ENCODE measurements around the gene MINDY4B.
A peak's percentile ranks its signal among the peaks of the same experiment; 100 is the strongest.

Gene MINDY4B

DNA sequence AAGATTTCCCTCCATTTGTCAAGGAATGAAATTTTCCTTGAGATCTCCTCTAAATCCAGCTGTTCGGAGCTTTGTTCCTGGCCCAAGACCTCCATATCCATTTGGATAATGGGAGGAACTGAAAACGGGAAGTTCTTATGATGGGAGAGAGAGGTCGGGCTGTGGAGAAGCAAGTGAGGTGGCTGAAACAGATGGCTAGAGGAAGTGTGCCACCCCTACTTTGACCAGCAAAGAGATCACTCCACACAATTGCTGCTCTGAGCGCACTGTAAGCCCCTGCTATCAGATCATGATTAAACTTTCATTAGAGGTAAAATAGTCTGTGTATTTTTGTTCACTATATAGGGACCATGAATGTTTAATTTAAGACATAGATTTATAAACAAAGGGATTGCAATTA lies at the start of gene MINDY4B:
Gene MINDY4B, minus strand, starts transcription at position 101 of the 400 bp plus-strand sequence. Its CDS starts 0 bp downstream, at position 101.
- H3K4me3 ChIP-seq (replicated peaks; ENCODE audit: low read depth, low read length): no peak within 1 kb of the TSS
- TF ChIP-seq, protein P1, sequence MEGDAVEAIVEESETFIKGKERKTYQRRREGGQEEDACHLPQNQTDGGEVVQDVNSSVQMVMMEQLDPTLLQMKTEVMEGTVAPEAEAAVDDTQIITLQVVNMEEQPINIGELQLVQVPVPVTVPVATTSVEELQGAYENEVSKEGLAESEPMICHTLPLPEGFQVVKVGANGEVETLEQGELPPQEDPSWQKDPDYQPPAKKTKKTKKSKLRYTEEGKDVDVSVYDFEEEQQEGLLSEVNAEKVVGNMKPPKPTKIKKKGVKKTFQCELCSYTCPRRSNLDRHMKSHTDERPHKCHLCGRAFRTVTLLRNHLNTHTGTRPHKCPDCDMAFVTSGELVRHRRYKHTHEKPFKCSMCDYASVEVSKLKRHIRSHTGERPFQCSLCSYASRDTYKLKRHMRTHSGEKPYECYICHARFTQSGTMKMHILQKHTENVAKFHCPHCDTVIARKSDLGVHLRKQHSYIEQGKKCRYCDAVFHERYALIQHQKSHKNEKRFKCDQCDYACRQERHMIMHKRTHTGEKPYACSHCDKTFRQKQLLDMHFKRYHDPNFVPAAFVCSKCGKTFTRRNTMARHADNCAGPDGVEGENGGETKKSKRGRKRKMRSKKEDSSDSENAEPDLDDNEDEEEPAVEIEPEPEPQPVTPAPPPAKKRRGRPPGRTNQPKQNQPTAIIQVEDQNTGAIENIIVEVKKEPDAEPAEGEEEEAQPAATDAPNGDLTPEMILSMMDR (IDR thresholded peaks at IDR 0.05; ENCODE audit: low read length, missing control alignments): no peak
- no peak for DNase-seq (ENCODE audit: low read depth)

DNA sequence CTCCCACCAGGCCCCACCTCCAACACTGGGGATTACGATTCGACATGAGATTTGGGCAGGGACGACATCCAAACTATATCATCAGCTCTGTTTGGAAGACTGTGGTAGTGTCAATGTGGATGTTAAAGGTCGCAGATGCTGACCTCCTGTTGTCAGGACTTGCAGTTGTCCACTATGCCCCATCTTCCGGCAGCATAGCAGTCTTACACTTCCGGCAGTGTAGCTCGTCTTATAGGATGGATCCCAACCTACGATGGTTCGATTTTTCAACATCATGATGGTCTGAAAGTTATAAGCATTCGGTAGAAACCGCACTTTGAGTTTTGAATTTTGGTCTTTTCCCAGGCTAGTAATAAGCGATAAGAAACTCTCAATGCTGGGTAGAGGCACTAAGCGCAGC lies 46.7 kb upstream of the MINDY4B start:
- TF ChIP-seq, protein P1 (IDR thresholded peaks at IDR 0.05; ENCODE audit: low read length, missing control alignments): no peak
- no peak overlapping the region for H3K4me3 ChIP-seq (replicated peaks; ENCODE audit: low read depth, low read length)
- DNase-seq (ENCODE audit: low read depth): no peak

DNA sequence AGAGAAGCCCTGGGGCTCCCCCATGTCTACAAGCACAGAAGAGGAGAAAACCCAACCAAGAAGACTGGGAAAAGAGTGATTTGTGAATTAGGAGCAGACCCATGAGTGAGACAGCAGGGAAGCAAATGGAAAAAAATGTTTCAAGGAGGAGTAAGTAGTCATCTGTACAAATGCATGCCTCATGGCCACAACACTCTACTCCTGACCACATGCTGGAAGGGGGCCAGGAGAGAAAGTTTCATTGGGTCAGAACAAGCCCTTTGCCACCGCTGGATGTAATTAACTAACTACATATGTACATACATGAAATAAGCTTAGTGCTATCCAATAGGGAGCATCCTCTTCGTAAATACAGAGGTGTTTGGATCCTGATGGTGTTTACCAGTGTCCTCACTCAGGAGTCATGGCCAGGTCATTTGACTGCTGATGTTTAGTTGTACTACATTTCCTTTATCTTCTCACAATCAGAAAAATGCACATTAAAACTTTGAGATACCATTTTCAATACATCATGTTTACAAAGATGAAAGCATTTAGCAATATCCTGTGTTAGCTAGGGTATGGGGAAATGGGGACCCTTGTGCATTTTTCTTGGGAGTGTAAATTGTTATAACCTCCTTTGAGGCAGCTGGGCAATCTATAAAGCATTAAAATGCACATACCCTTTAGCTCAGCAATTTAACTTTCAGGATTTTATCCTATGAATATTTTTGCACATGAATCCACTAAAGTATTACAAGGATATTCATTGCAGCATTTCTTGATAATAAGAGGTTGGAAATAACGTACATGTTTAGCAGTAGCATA lies 40.2 kb upstream of the MINDY4B start:
- DNase-seq (ENCODE audit: low read depth): peak; percentile 32
- H3K4me3 ChIP-seq (replicated peaks; ENCODE audit: low read depth, low read length): no peak overlapping the region
- TF ChIP-seq, protein P1 (IDR thresholded peaks at IDR 0.05; ENCODE audit: low read length, missing control alignments): no peak

DNA sequence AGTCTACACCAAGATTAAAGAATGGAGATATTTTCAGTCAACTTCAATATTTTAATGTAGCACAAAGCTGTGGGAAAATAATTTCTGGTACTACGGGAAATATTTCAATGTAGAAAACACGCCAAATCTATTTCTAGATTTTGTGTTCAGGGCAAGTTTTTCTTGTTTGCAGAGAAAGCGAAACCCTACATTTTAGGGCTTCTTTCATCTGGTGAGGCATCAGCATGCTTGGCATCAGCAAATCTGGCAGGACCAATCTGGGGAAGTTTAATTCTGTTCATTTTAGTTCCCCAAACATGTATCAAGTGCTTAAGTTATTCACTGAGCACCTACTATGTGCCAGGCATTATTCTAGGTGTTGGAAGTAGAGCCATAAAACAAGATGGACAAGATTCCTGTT lies 37.0 kb upstream of the MINDY4B start:
- no peak for DNase-seq (ENCODE audit: low read depth)
- TF ChIP-seq, protein P1 (IDR thresholded peaks at IDR 0.05; ENCODE audit: low read length, missing control alignments): no peak
- no peak overlapping the region for H3K4me3 ChIP-seq (replicated peaks; ENCODE audit: low read depth, low read length)

DNA sequence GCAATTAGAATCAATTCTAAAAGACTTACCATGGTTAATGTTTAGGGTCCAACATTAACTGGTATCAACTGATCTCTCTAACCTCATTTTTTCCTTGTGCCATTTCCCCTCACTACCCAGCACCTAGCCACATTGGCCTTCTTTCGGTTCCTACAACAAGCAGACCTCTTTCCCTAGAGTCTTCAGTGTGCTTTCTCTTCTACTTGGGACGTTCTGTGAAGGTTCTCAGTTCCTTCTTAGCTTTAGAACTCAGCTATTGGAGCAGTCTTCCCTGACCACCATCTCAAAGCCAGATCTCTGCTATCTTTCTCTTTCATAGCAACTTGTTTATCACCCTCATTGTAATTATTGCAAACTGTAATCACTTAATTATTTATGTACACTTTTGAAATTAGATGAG lies 31.5 kb upstream of the MINDY4B start:
- TF ChIP-seq, protein P1 (IDR thresholded peaks at IDR 0.05; ENCODE audit: low read length, missing control alignments): no peak
- DNase-seq (ENCODE audit: low read depth): no peak

DNA sequence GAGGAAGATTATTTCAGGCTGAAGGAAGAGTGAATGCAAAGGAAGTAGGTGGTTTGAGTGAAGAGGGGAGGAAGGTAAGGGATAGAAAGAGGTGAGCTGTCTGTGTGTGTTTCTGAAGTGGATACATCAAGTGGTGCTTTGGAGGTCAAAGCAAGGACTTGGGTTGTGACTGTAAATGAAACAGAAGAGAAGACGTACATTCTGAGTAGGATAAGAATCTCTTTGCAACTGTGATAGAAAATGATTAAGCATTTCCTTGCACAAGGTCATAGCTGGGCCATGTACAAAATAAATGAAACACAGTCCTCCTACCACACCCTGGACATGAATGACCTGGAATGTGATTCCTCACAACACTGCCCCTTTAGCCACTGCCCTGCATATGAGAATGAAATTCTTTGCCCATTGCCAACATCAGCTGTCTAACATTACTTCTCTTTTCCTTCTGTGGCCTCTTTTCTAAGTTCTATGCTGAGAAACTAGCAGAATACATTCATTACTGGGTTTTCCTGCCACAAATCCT lies 28.3 kb upstream of the MINDY4B start:
- TF ChIP-seq, protein P1 (IDR thresholded peaks at IDR 0.05; ENCODE audit: low read length, missing control alignments): no peak
- no peak overlapping the region for H3K4me3 ChIP-seq (replicated peaks; ENCODE audit: low read depth, low read length)
- DNase-seq (ENCODE audit: low read depth): no peak

More for the DNA sequence above, 31.5 kb upstream of the MINDY4B start:
- H3K4me3 ChIP-seq (replicated peaks; ENCODE audit: low read depth, low read length): no peak overlapping the region

All from fibroblast of pulmonary artery (primary cell).